Astrocyte (in vitro differentiated cells and primary cell): ENCODE measurements around the gene YOD1.

Source experiments
- CTCF ChIP-seq: IDR thresholded peaks from 2 replicates; pipeline ENCODE4 v1.5.1; 2011; ENCODE audit warnings: low read depth, mild to moderate bottlenecking, inconsistent platforms, low read length, moderate library complexity; ENCODE audit not compliant: insufficient read depth
- EZH2 ChIP-seq: IDR thresholded peaks from 2 replicates; pipeline ENCODE4 v1.6.1; 2012; ENCODE audit warnings: mild to moderate bottlenecking, low read length, inconsistent platforms; ENCODE audit not compliant: insufficient read depth

DNA sequence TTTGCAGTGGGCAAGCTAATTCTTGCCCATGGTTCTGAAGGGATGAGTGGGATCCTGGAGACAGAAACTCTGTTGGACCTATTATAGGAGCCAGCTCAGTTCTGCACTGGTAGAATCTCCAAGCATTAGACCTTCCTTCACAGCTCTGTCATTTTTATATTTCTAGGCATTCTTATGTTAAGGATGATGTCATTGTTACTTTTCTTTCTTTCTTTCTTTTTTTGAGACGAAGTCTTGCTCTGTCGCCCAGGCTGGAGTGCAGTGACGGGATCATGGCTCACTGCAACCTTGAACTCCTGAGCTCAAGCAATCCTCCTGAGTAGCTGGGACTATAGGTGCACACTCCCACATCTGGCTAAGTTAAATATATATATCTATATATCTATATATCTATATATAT lies 9.6 kb upstream of the YOD1 start:
- TF ChIP-seq CTCF (no peak), EZH2 (no peak)
